MM.1S (cell line): ENCODE measurements around the gene PTGES.
"Not testable (repeated sequence)": the region's sequence is repeated elsewhere in the genome, so short reads cannot be mapped to it uniquely, and the experiment has no call there.

Experiments
- DNase-seq: peaks from one replicate; pipeline ENCODE4 v3.0.0-alpha.2; 2015
- H2AFZ ChIP-seq: fragments of 300-600 bp; sonication (generic); 2 replicates; pipeline ENCODE4 v1.6.0; 2016; ENCODE audit warnings: antibody characterized with exemption, low read length
- H3F3A ChIP-seq: fragments of 300-600 bp; sonication (generic); 2 replicates; pipeline ENCODE4 v1.6.1; 2016; ENCODE audit warnings: mild to moderate bottlenecking, antibody characterized with exemption, low read length, moderate library complexity, mixed read lengths; ENCODE audit not compliant: insufficient read depth
- H3K27ac ChIP-seq: fragments of 300-600 bp; sonication (generic); 2 replicates; pipeline ENCODE4 v1.5.1; 2016; ENCODE audit warnings: mild to moderate bottlenecking, low read length
- H3K27me3 ChIP-seq: fragments of 300-600 bp; sonication (generic); replicated peaks from 2 replicates; pipeline ENCODE4 v1.6.0; 2016; ENCODE audit warnings: low read length; ENCODE audit not compliant: insufficient read depth
- H3K36me3 ChIP-seq: fragments of 300-600 bp; sonication (generic); replicated peaks from 2 replicates; pipeline ENCODE4 v1.6.1; 2016; ENCODE audit warnings: mild to moderate bottlenecking, low read length, mixed read lengths; ENCODE audit not compliant: insufficient read depth
- H3K4me1 ChIP-seq: fragments of 300-600 bp; sonication (generic); 2 replicates; pipeline ENCODE4 v1.6.1; 2016; ENCODE audit warnings: low read length, mixed read lengths
- H3K4me2 ChIP-seq: fragments of 300-600 bp; sonication (generic); 2 replicates; pipeline ENCODE4 v1.6.0; 2016; ENCODE audit warnings: low read depth, low read length
- H3K4me3 ChIP-seq: fragments of 300-600 bp; sonication (generic); 2 replicates; pipeline ENCODE4 v1.5.1; 2016; ENCODE audit warnings: low read length, mixed read lengths
- H3K79me2 ChIP-seq: fragments of 300-600 bp; sonication (generic); 2 replicates; pipeline ENCODE4 v1.6.1; 2016; ENCODE audit warnings: mixed run types, low read length, mixed read lengths
- H3K9ac ChIP-seq: fragments of 300-600 bp; sonication (generic); 2 replicates; pipeline ENCODE4 v1.6.1; 2016; ENCODE audit warnings: low read length, mixed read lengths
- H3K9me2 ChIP-seq: fragments of 300-600 bp; sonication (generic); replicated peaks from 2 replicates; pipeline ENCODE4 v1.6.1; 2016; ENCODE audit warnings: mild to moderate bottlenecking, low read length, mixed read lengths; ENCODE audit not compliant: insufficient read depth
- H3K9me3 ChIP-seq: fragments of 300-600 bp; sonication (generic); replicated peaks from 2 replicates; pipeline ENCODE4 v1.6.1; 2016; ENCODE audit warnings: mild to moderate bottlenecking, low read length, mixed read lengths; ENCODE audit not compliant: insufficient read depth
- H4K20me1 ChIP-seq: fragments of 300-600 bp; sonication (generic); 2 replicates; pipeline ENCODE4 v1.6.1; 2016; ENCODE audit warnings: mild to moderate bottlenecking, low read length, moderate library complexity, mixed read lengths; ENCODE audit not compliant: insufficient read depth
- EZH2 ChIP-seq: fragments of 300-600 bp; sonication (generic); optimal IDR thresholded peaks from 2 replicates; pipeline ENCODE3; 2017; ENCODE audit warnings: low read depth, mild to moderate bottlenecking, antibody characterized with exemption, low read length, mixed read lengths
- EZH2phosphoT487 ChIP-seq: fragments of 300-600 bp; sonication (generic); IDR thresholded peaks from 2 replicates; pipeline ENCODE4 v1.6.1; 2018; ENCODE audit warnings: antibody characterized with exemption, low read length
- TF ChIP-seq, protein P1 (sequence below): fragments of 300-600 bp; sonication (generic); IDR thresholded peaks from 2 replicates; pipeline ENCODE4 v1.5.1; 2016; ENCODE audit warnings: antibody characterized with exemption, low read length, mixed read lengths

PTGES gene

DNA sequence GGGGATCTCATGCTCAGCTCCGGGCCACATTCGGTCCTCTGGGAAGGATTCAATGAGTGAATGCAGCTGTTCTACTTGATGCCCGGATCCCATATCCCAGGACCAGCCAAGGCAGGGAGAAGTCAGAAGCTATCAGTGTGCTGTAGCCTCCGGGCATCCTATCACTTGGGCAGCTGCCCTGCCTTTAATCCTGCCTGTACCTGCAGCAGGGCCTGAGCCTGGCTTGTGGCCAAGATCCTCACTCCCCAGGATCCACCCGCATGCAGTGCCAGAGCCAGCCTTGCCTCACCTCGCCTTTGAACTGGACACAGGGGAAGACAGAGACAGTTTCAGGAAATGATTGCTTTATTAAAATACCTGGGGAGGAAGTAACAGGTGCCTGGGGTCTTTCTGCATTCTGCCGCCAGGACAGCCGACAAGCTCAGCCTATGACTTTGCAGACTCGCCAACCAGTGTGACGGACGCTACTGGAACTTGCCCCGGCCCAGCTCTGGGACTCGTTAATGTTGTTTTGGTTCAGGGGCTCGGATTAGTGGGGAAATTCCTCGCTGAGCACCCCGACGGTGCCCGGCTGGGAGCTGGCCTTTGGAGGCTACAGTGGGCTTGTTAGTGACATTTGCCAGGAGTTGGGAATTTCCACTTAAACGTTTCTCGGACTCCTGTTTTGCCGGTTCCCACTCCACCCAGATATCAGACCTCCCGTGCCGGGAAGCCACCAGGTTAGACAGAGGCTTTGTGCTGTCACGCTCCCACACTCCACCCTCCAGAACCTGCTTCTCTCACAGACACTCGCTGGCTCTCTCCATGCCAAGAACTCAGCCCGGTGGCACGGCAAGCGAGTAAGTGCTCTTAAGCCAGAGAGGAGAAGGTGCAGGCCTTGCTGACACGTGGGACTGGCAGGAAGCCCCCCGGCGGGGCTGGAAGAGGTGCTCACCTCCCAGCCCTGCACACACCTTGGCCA, 721 bp downstream of the PTGES start:
- H3K9ac ChIP-seq = no peak overlapping the region
- no peak overlapping the region for H3K4me3 ChIP-seq
- no peaks in the 10 kb centered on the region for H3K79me2 ChIP-seq
- no peak for TF ChIP-seq EZH2
- no peak for TF ChIP-seq EZH2phosphoT487
- TF ChIP-seq, protein P1, sequence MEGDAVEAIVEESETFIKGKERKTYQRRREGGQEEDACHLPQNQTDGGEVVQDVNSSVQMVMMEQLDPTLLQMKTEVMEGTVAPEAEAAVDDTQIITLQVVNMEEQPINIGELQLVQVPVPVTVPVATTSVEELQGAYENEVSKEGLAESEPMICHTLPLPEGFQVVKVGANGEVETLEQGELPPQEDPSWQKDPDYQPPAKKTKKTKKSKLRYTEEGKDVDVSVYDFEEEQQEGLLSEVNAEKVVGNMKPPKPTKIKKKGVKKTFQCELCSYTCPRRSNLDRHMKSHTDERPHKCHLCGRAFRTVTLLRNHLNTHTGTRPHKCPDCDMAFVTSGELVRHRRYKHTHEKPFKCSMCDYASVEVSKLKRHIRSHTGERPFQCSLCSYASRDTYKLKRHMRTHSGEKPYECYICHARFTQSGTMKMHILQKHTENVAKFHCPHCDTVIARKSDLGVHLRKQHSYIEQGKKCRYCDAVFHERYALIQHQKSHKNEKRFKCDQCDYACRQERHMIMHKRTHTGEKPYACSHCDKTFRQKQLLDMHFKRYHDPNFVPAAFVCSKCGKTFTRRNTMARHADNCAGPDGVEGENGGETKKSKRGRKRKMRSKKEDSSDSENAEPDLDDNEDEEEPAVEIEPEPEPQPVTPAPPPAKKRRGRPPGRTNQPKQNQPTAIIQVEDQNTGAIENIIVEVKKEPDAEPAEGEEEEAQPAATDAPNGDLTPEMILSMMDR = no peak
- no peak overlapping the region for H2AFZ ChIP-seq
- no peaks in the 10 kb centered on the region for H3K9me2 ChIP-seq
- no peaks in the 10 kb centered on the region for H3K9me3 ChIP-seq
- H3K27me3 ChIP-seq = peaks cover 93% of the 10 kb centered on the region
- H4K20me1 ChIP-seq = no peaks in the 10 kb centered on the region
- H3K36me3 ChIP-seq = no peaks in the 10 kb centered on the region
- peak overlapping the region; percentile 28; the same call in 1 of the 2 replicates for H3K4me2 ChIP-seq
- DNase-seq = no peak
- no peak overlapping the region for H3K27ac ChIP-seq
- no peaks in the 10 kb centered on the region for H3K4me1 ChIP-seq
- H3F3A ChIP-seq = no peaks in the 10 kb centered on the region

GRCh38 chr9:129750013-129750638, 2.7 kb downstream of the PTGES start:
- H3K36me3 ChIP-seq = no peaks in the 10 kb centered on the region
- H3K27ac ChIP-seq = no peak overlapping the region
- H2AFZ ChIP-seq = no peak overlapping the region
- H3K4me3 ChIP-seq = no peak overlapping the region
- TF ChIP-seq EZH2 (no peak), EZH2phosphoT487 (no peak)
- TF ChIP-seq, protein P1 = no peak
- H3K9ac ChIP-seq = no peak overlapping the region
- H3K79me2 ChIP-seq = no peaks in the 10 kb centered on the region
- no peak for DNase-seq
- no peaks in the 10 kb centered on the region for H3K9me2 ChIP-seq
- H3K27me3 ChIP-seq = peaks cover 98% of the 10 kb centered on the region
- no peaks in the 10 kb centered on the region for H3F3A ChIP-seq
- no peaks in the 10 kb centered on the region for H3K9me3 ChIP-seq
- H3K4me2 ChIP-seq = no peak overlapping the region
- no peaks in the 10 kb centered on the region for H4K20me1 ChIP-seq
- no peaks in the 10 kb centered on the region for H3K4me1 ChIP-seq

DNA sequence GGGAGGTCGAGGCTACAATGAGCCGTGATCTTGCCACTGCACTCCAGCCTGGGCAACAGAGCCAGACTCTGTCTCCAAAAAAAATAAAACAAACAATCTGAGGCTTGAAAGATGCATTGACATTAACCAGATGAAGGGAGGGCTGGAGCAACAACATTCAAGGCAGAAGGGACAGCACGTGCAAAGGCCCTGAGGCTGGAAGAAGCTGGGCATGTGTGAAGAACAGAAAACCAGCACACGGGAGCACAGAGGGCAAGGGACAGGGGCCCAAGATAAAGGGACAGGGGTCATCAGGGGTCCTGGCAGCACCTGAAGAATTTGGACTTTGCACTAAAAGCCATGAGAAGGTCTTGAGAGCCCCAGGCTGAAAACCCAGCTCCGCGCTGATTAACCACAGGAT, 3.3 kb downstream of the PTGES start:
- no peaks in the 10 kb centered on the region for H3K9me2 ChIP-seq
- H3K9me3 ChIP-seq = no peaks in the 10 kb centered on the region
- H3K79me2 ChIP-seq = no peaks in the 10 kb centered on the region
- H4K20me1 ChIP-seq = no peaks in the 10 kb centered on the region
- no peak overlapping the region for H3K9ac ChIP-seq
- no peak overlapping the region for H3K4me3 ChIP-seq
- no peaks in the 10 kb centered on the region for H3F3A ChIP-seq
- no peaks in the 10 kb centered on the region for H3K36me3 ChIP-seq
- H3K4me1 ChIP-seq = no peaks in the 10 kb centered on the region
- no peak for DNase-seq
- TF ChIP-seq, protein P1 = no peak
- TF ChIP-seq EZH2 (no peak), EZH2phosphoT487 (no peak)
- H3K27ac ChIP-seq = no peak overlapping the region
- no peak overlapping the region for H2AFZ ChIP-seq
- peaks cover 98% of the 10 kb centered on the region for H3K27me3 ChIP-seq
- no peak overlapping the region for H3K4me2 ChIP-seq

- H3K4me3 ChIP-seq, H3K9me2 ChIP-seq, DNase-seq, H3K4me2 ChIP-seq, H3K9me3 ChIP-seq, H3K4me1 ChIP-seq, H3K27ac ChIP-seq, H3F3A ChIP-seq, H3K36me3 ChIP-seq, H3K9ac ChIP-seq, H2AFZ ChIP-seq, H3K79me2 ChIP-seq, H4K20me1 ChIP-seq: not testable (repeated sequence)
- H3K27me3 ChIP-seq = peaks cover 98% of the 10 kb centered on the region
Observed at GRCh38 chr9:129749052-129749451, 3.8 kb downstream of the PTGES start.
